ENCODE results near the gene GPC5. TPM values are rescaled to one million over a fixed set of nuclear protein-coding genes. Genes with fewer than 3 reads are reported as not detected.

The GPC5 gene
- total RNA-seq, 3 donors from 2014 or later: 0.51 to 1.2 TPM; not detected in 1

DNA sequence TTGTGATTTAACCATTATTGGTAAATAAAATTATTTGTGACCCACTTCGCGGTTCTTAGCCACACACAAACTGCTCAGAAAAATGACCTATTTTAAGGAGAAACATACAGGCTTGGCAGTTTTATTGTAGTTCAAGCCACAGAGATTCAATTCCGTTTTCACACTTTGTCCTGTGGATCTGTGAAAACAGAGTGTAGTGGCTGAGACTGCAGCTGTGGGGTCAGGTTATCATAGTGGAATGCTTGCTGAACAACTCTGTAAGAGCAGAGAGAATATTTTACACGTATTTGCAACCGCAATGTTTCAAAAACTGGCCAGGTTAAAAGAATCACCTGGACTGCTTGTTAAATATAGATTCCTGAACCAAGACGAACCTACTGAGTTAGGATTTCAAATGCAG lies 292.5 kb downstream of the GPC5 start:
- Histone ChIP-seq H3K36me3 (ENCODE audit: low read depth) (no peaks in the 10 kb centered on the region), H3K9me3 (no peaks in the 10 kb centered on the region), H3K4me3 (no peak overlapping the region), H3K4me1 (ENCODE audit: low read depth) (no peaks in the 10 kb centered on the region)
- DNase-seq (no peak), ATAC-seq (no peak)
- TF ChIP-seq, protein P1, sequence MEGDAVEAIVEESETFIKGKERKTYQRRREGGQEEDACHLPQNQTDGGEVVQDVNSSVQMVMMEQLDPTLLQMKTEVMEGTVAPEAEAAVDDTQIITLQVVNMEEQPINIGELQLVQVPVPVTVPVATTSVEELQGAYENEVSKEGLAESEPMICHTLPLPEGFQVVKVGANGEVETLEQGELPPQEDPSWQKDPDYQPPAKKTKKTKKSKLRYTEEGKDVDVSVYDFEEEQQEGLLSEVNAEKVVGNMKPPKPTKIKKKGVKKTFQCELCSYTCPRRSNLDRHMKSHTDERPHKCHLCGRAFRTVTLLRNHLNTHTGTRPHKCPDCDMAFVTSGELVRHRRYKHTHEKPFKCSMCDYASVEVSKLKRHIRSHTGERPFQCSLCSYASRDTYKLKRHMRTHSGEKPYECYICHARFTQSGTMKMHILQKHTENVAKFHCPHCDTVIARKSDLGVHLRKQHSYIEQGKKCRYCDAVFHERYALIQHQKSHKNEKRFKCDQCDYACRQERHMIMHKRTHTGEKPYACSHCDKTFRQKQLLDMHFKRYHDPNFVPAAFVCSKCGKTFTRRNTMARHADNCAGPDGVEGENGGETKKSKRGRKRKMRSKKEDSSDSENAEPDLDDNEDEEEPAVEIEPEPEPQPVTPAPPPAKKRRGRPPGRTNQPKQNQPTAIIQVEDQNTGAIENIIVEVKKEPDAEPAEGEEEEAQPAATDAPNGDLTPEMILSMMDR (IDR thresholded peaks at IDR 0.05): no peak
- intact Hi-C loops (cut with DNase I, micrococcal nuclease): no loop called here

DNA sequence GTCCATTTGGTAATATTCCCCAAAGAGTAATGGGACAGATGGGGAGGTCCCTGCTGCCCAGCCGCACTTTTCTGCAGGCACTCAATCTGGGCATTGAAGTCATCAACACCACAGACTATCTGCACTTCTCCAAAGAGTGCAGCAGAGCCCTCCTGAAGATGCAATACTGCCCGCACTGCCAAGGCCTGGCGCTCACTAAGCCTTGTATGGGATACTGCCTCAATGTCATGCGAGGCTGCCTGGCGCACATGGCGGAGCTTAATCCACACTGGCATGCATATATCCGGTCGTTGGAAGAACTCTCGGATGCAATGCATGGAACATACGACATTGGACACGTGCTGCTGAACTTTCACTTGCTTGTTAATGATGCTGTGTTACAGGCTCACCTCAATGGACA lies 295.0 kb downstream of the GPC5 start:
- H3K9me3 ChIP-seq: no peaks in the 10 kb centered on the region

DNA sequence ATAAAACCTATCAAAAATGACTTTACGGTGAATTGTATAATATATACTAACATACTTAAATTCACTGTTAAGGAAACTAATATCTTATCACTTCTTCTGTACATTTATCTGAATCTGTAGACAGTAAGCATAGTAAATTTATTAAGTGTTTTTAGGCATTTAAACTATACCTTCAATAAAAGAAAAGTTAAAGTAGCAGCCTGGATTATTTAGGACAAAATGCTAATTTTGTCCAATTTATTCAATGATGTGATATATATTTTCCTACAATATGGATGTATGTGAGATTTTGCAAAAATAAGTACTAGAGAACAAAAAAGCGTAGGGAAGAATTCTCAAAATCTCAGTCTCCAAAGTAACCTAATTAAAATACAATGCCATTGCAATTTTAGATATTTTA lies 299.9 kb downstream of the GPC5 start:
- Histone ChIP-seq H3K9me3 (no peaks in the 10 kb centered on the region), H3K36me3 (ENCODE audit: low read depth) (no peaks in the 10 kb centered on the region), H3K4me1 (ENCODE audit: low read depth) (no peaks in the 10 kb centered on the region), H3K4me3 (no peak overlapping the region)
- ATAC-seq: no peak
- no peak for DNase-seq
- TF ChIP-seq, protein P1 (IDR thresholded peaks at IDR 0.05): no peak
- intact Hi-C loops (cut with DNase I, micrococcal nuclease): no loop called here

More for the DNA sequence above, 295.0 kb downstream of the GPC5 start:
- H3K4me1 ChIP-seq (ENCODE audit: low read depth): no peaks in the 10 kb centered on the region
- intact Hi-C loops (cut with DNase I, micrococcal nuclease): no loop called here
- no peak for ATAC-seq
- DNase-seq: no peak
- H3K36me3 ChIP-seq (ENCODE audit: low read depth): no peaks in the 10 kb centered on the region
- TF ChIP-seq, protein P1 (IDR thresholded peaks at IDR 0.05): no peak
- H3K4me3 ChIP-seq: no peak overlapping the region

DNA sequence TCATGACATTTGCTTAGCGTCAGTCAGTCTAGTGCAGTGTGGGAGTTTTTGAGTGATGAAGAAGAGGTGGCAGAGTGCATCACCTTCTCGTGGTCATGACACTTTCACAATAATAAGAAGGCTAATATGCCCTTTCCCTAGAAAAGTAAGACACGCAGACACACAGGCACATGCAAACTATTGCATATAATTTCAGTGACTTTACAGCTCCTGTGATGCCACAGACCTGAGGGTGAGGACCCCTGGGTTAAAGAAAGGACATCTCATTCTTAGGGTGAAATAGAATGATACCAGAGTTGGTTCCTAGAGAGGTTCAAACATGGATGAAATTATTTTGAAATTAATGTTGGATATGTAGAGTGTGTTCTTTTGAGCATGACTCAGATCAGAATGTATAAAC lies 300.3 kb downstream of the GPC5 start:
- no peaks in the 10 kb centered on the region for H3K9me3 ChIP-seq
- no peak for ATAC-seq
- intact Hi-C loops (cut with DNase I, micrococcal nuclease): no loop called here
- TF ChIP-seq, protein P1 (IDR thresholded peaks at IDR 0.05): no peak
- H3K4me1 ChIP-seq (ENCODE audit: low read depth): peaks cover 2% of the 10 kb centered on the region
- no peak for DNase-seq
- H3K36me3 ChIP-seq (ENCODE audit: low read depth): no peaks in the 10 kb centered on the region
- H3K4me3 ChIP-seq: no peak overlapping the region

DNA sequence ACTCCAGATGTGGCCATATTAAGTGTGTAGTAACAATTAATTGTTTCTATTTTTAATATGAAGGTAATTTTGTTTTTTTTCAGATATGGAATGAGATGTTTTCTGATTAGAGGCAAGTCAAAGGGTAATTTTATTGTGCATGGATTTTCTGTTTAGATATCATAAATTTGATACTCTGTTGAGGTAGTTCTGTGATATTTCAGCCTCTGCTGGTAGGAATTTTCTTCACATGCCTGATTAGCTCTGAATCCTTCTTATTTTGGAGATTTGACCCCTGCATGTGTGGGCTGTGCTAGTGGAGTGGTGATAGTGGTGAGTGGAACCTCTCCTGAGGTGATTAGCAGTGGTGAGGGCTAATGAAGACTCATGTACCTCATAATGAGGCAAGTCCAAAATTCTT lies 301.4 kb downstream of the GPC5 start:
- H3K9me3 ChIP-seq: no peaks in the 10 kb centered on the region
- intact Hi-C loops (cut with DNase I, micrococcal nuclease): no loop called here
- DNase-seq (no peak), ATAC-seq (no peak)
- TF ChIP-seq, protein P1 (IDR thresholded peaks at IDR 0.05): no peak
- no peaks in the 10 kb centered on the region for H3K36me3 ChIP-seq (ENCODE audit: low read depth)
- peaks cover 2% of the 10 kb centered on the region for H3K4me1 ChIP-seq (ENCODE audit: low read depth)
- no peak overlapping the region for H3K4me3 ChIP-seq

DNA sequence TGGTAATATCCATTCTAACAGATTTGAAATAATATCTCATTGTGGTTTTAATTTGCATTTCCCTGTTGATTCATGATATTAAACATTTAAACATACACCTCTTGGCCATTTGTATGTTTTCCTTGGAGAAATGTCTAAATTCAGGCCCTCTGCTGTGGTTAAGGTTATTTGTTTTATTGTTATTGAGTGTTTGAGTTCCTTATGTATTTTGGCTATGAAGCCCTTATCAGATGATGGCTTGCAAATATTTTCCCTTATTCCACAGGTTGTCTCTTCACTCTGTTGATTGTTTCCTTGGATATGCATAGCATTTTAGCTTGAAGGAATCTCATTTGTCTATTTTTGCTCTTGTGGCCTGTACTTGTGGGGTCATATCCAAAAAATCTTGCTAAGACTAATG lies 303.6 kb downstream of the GPC5 start:
- intact Hi-C loops (cut with DNase I, micrococcal nuclease): no loop called here
- no peak for ATAC-seq
- peaks cover 2% of the 10 kb centered on the region for H3K4me1 ChIP-seq (ENCODE audit: low read depth)
- no peaks in the 10 kb centered on the region for H3K9me3 ChIP-seq
- no peak for DNase-seq
- no peak overlapping the region for H3K4me3 ChIP-seq
- TF ChIP-seq, protein P1 (IDR thresholded peaks at IDR 0.05): no peak
- H3K36me3 ChIP-seq (ENCODE audit: low read depth): no peaks in the 10 kb centered on the region

Data from mucosa of descending colon (tissue), 3 donors.